Adrenal gland (tissue), 5 donors: Measurements from ENCODE around the gene SPOP.

Source experiments
- POLR2A ChIP-seq, 2 donors: fragments of 450-650 bp; IDR thresholded peaks; one replicate each; pipeline ENCODE4 v1.6.1; 2017; ENCODE audit warnings: antibody characterized with exemption in 2 of 2, mild to moderate bottlenecking in 2 of 2, moderate library complexity in 1 of 2
- TF ChIP-seq, protein P1 (sequence below), 6 experiments: fragments of 450-650 bp in 4 of 6; fragments of 200-600 bp in 2 of 6; sonication (generic) in 1 of 6; IDR thresholded peaks; 1 replicate in 5 of 6; 2 replicates in 1 of 6; pipeline versions ENCODE4 v1.5.1 to v1.8.0; 2016 to 2021; ENCODE audit warnings: antibody characterized with exemption in 6 of 6, mild to moderate bottlenecking in 2 of 6, moderate library complexity in 1 of 6
- donor health status: DM: no; HTN: no; CAD: no.

DNA sequence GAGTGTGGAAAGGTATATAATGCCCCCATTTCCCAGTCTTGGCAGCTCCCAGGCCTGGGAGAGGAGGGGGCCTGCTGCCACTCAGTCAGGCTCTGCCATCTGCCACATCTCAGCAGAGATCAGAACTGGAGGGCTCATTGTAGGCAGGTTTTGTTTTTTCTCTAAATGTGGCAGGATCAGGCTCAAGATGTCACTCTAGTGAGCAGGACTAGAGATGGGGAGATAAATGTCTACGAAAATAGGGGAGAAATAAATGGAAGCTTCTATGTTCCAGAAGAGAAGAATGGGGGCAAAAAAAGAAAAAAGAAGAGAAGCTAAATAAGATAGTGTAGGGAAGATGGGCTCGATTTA, 88.3 kb downstream of the SPOP start:
- TF ChIP-seq, protein P1, sequence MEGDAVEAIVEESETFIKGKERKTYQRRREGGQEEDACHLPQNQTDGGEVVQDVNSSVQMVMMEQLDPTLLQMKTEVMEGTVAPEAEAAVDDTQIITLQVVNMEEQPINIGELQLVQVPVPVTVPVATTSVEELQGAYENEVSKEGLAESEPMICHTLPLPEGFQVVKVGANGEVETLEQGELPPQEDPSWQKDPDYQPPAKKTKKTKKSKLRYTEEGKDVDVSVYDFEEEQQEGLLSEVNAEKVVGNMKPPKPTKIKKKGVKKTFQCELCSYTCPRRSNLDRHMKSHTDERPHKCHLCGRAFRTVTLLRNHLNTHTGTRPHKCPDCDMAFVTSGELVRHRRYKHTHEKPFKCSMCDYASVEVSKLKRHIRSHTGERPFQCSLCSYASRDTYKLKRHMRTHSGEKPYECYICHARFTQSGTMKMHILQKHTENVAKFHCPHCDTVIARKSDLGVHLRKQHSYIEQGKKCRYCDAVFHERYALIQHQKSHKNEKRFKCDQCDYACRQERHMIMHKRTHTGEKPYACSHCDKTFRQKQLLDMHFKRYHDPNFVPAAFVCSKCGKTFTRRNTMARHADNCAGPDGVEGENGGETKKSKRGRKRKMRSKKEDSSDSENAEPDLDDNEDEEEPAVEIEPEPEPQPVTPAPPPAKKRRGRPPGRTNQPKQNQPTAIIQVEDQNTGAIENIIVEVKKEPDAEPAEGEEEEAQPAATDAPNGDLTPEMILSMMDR (IDR thresholded peaks at IDR 0.05): no peak
- TF ChIP-seq POLR2A (IDR thresholded peaks at IDR 0.05): no peak
